Endothelial cell of umbilical vein (primary cell): ENCODE data around the gene IKZF4. TPM values are rescaled to one million over a fixed set of nuclear protein-coding genes. Genes with fewer than 3 reads are reported as not detected.

ENCODE experiments used
- BruUV-seq: library from RNA; stranded (reverse); fragments of 400-500 nt; replicated peaks from 2 replicates; lab custom pipeline; 2021; lab: Mats Ljungman, UMichigan
- CTCF ChIA-PET: fragments of 300-600, 350-600 bp; sonication (Branson Sonifier 250); formaldehyde crosslinking; loops from one replicate; lab custom pipeline; 2021; ENCODE audit warnings: antibody characterized with exemption, inconsistent platforms; lab: Charles Lee
- POLR2A ChIA-PET: fragments of 300-600, 350-600 bp; sonication (Branson Sonifier 250); formaldehyde crosslinking; loops from one replicate; lab custom pipeline; 2021; ENCODE audit warnings: antibody characterized with exemption, inconsistent platforms; lab: Charles Lee
- DNase-seq: peaks from one replicate; pipeline ENCODE4 v3.0.0-alpha.2; 2011; ENCODE audit warnings: low read depth, low spot score
- FAIRE-seq: peaks from 2 replicates; lab custom pipeline; 2011; peaks lifted over from hg19 to GRCh38; lab: Jason Lieb, UNC
- H2AFZ ChIP-seq: 2 replicates; pipeline ENCODE4 v1.6.0; 2012; ENCODE audit warnings: low read depth, low read length, control low read depth, inconsistent platforms
- H3K27ac ChIP-seq: 2 replicates; pipeline ENCODE4 v1.5.1; 2011; ENCODE audit warnings: low read depth, mild to moderate bottlenecking, control low read depth, low read length, moderate library complexity; ENCODE audit not compliant: insufficient read depth
- H3K27me3 ChIP-seq, 2 experiments: 2 replicates each; pipeline versions ENCODE4 v1.6.0 to v1.6.1; 2011; ENCODE audit warnings: low read length in 2 of 2, mixed read lengths in 1 of 2; ENCODE audit not compliant: control insufficient read depth in 2 of 2, insufficient read depth in 2 of 2
- H3K36me3 ChIP-seq, 2 experiments: 2 replicates in 1 of 2; 3 replicates in 1 of 2; pipeline ENCODE4 v1.5.1; 2011; ENCODE audit warnings: low read length in 2 of 2, mild to moderate bottlenecking in 1 of 2, moderate library complexity in 1 of 2; ENCODE audit not compliant: control insufficient read depth in 2 of 2, insufficient read depth in 2 of 2; ENCODE audit errors: extremely low read depth in 1 of 2
- H3K4me1 ChIP-seq: 3 replicates; pipeline ENCODE4 v1.5.1; 2011; ENCODE audit warnings: mild to moderate bottlenecking, low read length; ENCODE audit not compliant: control insufficient read depth, insufficient read depth; ENCODE audit errors: extremely low read depth
- H3K4me2 ChIP-seq: 2 replicates; pipeline ENCODE4 v1.6.1; 2011; ENCODE audit warnings: low read length, control low read depth, mixed read lengths; ENCODE audit not compliant: insufficient read depth
- H3K4me3 ChIP-seq, 3 experiments: fragments of 200-600 bp in 1 of 3; sonication (generic), shearing (Covaris generic) in 1 of 3; replicated peaks in 1 of 3; 2 replicates each; pipeline ENCODE4 v1.5.1; 2011 to 2016; ENCODE audit warnings: control low read depth in 3 of 3, low read length in 3 of 3, mild to moderate bottlenecking in 2 of 3, inconsistent platforms in 1 of 3, low read depth in 1 of 3, moderate library complexity in 1 of 3; ENCODE audit not compliant: insufficient read depth in 1 of 3
- H3K79me2 ChIP-seq: 2 replicates; pipeline ENCODE4 v1.6.0; 2012; ENCODE audit warnings: low read length, inconsistent platforms; ENCODE audit not compliant: control insufficient read depth, insufficient read depth
- H3K9ac ChIP-seq: replicated peaks from 2 replicates; pipeline ENCODE3; 2011; ENCODE audit warnings: low read length, control low read depth; ENCODE audit not compliant: insufficient read depth; ENCODE audit errors: extremely low read depth
- H3K9me1 ChIP-seq: replicated peaks from 3 replicates; pipeline ENCODE4 v1.6.0; 2011; ENCODE audit warnings: mild to moderate bottlenecking, low read length; ENCODE audit not compliant: control insufficient read depth, insufficient read depth; ENCODE audit errors: extremely low read depth
- H3K9me3 ChIP-seq: replicated peaks from 2 replicates; pipeline ENCODE4 v1.5.1; 2012; ENCODE audit warnings: low read length, inconsistent platforms; ENCODE audit not compliant: control insufficient read depth, insufficient read depth
- H4K20me1 ChIP-seq: replicated peaks from 2 replicates; pipeline ENCODE3; 2011; ENCODE audit warnings: mild to moderate bottlenecking, low read length; ENCODE audit not compliant: control insufficient read depth, insufficient read depth; ENCODE audit errors: extremely low read depth
- EZH2 ChIP-seq: IDR thresholded peaks from 2 replicates; pipeline ENCODE4 v1.6.1; 2012; ENCODE audit warnings: borderline replicate concordance, low read depth, mild to moderate bottlenecking, moderate library complexity, low read length, inconsistent platforms; ENCODE audit not compliant: severe bottlenecking
- FOS ChIP-seq: IDR thresholded peaks from 2 replicates; pipeline ENCODE4 v1.6.1; 2011; ENCODE audit warnings: mild to moderate bottlenecking, low read length, moderate library complexity, borderline replicate concordance; ENCODE audit not compliant: insufficient read depth
- GATA2 ChIP-seq: IDR thresholded peaks from 2 replicates; pipeline ENCODE4 v1.7.0; 2011; ENCODE audit warnings: low read depth, mild to moderate bottlenecking, moderate library complexity, mixed read lengths, low read length; ENCODE audit not compliant: insufficient read length, insufficient read depth
- JUN ChIP-seq: IDR thresholded peaks from 2 replicates; pipeline ENCODE4 v1.6.1; 2011; ENCODE audit warnings: borderline replicate concordance, low read depth; ENCODE audit not compliant: insufficient read length, insufficient read depth
- MAX ChIP-seq: IDR thresholded peaks from 2 replicates; pipeline ENCODE4 v1.6.1; 2011; ENCODE audit not compliant: insufficient read depth, insufficient read length
- MYC ChIP-seq: IDR thresholded peaks from one replicate; pipeline ENCODE4 v1.6.1; 2011; ENCODE audit warnings: mild to moderate bottlenecking, low read depth, low read length
- POLR2A ChIP-seq: IDR thresholded peaks from 2 replicates; pipeline ENCODE4 v1.6.1; 2012; ENCODE audit warnings: low read depth, mild to moderate bottlenecking, control low read depth, low read length
- POLR2AphosphoS5 ChIP-seq: IDR thresholded peaks from 2 replicates; pipeline ENCODE4 v1.6.1; 2012; ENCODE audit warnings: low read depth, mild to moderate bottlenecking, control low read depth, low read length, moderate library complexity; ENCODE audit not compliant: insufficient read depth
- dilution Hi-C: fragments of 300-500 bp; cut with MboI; formaldehyde crosslinking; loops from one replicate; pipeline ENCODE4 v1.15.0; 2019; ENCODE audit warnings: low sequenced_read_pairs; ENCODE audit not compliant: extremely low pct_ligation_motif_present
- intact Hi-C: fragments of 100-400 bp; cut with micrococcal nuclease; formaldehyde crosslinking; loops from one replicate; pipeline ENCODE4 v1.10.0; 2022
- polyA plus RNA-seq, 4 experiments: library from polyadenylated mRNA; depleted of rRNA in 3 of 4; stranded (reverse) in 3 of 4; unstranded in 1 of 4; fragments of >200 nt; gene quantifications; 2 replicates each; pipeline versions ENCODE4 v1.2.1 to v1.2.3, GENCODE V29; 2011 to 2012; ENCODE audit warnings: missing spikeins in 1 of 4
- total RNA-seq: library from RNA; stranded (reverse); gene quantifications from 2 replicates; pipeline ENCODE4 v1.2.3, GENCODE V29; 2021

Gene IKZF4
- total and polyA plus RNA-seq, 2 donors (not counting 3 experiments of a cell fraction or from before 2014, with no cell fraction given): 3.4 to 5.4 TPM

DNA sequence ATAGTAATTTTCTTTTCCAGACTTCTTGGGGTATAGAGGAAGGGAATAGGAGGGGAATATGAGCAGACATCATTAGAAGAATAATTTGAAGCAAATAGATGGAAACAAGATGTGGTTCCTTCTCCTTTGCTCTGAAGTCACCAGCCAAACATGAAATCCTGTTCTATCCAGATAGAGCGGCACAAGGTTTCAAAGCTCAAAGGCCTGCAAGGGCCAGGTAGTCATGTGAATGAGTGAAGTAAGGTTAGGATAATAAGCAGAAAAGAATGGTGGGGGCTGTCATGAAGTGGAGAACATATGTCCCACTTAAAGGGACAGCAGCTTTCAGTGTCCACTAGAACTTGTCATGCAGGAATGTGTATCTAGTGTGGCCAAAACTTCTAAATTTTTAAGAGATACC, 2.5 kb upstream of the IKZF4 start:
- H3K4me2 ChIP-seq: no peak overlapping the region
- H3K4me3 ChIP-seq: no peak overlapping the region
- intact Hi-C loops: no loop called here
- no peaks in the 10 kb centered on the region for H3K9me3 ChIP-seq
- H2AFZ ChIP-seq: no peak overlapping the region
- no peaks in the 10 kb centered on the region for H3K79me2 ChIP-seq
- TF ChIP-seq GATA2 (no peak), POLR2A (no peak), FOS (no peak), JUN (no peak), MAX (no peak), POLR2AphosphoS5 (no peak), EZH2 (no peak), MYC (no peak)
- H3K27me3 ChIP-seq: no peaks in the 10 kb centered on the region
- no peak overlapping the region for H3K9ac ChIP-seq
- CTCF ChIA-PET: interaction anchor here (1.2 kb wide), 1 partner anchor 22 kb away, joined by 5 read pairs; no protein-coding TSS in a partner anchor
- DNase-seq (no peak), FAIRE-seq (no peak)
- no peaks in the 10 kb centered on the region for H4K20me1 ChIP-seq
- dilution Hi-C loops: no loop called here
- no TSS peak for BruUV-seq
- no peak overlapping the region for H3K27ac ChIP-seq
- no peaks in the 10 kb centered on the region for H3K9me1 ChIP-seq
- no peaks in the 10 kb centered on the region for H3K4me1 ChIP-seq
- H3K36me3 ChIP-seq: no peaks in the 10 kb centered on the region
- POLR2A ChIA-PET: no interaction called here

- H3K4me1 ChIP-seq: no peaks in the 10 kb centered on the region
- no peaks in the 10 kb centered on the region for H4K20me1 ChIP-seq
- no TSS peak for BruUV-seq
- peaks cover 0 to 3% of the 10 kb centered on the region in 2 experiments for H3K36me3 ChIP-seq
- no peaks in the 10 kb centered on the region for H3K9me3 ChIP-seq
- no peak overlapping the region for H2AFZ ChIP-seq
- H3K27ac ChIP-seq: no peak overlapping the region
- TF ChIP-seq JUN: no peak
- TF ChIP-seq MYC: no peak
- no peak for TF ChIP-seq POLR2AphosphoS5
- H3K9me1 ChIP-seq: no peaks in the 10 kb centered on the region
- H3K27me3 ChIP-seq: no peaks in the 10 kb centered on the region
- intact Hi-C loops: no loop called here
- H3K9ac ChIP-seq: no peak overlapping the region
- H3K4me2 ChIP-seq: no peak overlapping the region
- H3K4me3 ChIP-seq: no peak overlapping the region
- no peaks in the 10 kb centered on the region for H3K79me2 ChIP-seq
- FAIRE-seq (no peak), DNase-seq (no peak)
- POLR2A ChIA-PET: no interaction called here
- dilution Hi-C loops: no loop called here
- CTCF ChIA-PET: interaction anchor here (1.1 kb wide), 1 partner anchor 284 kb away, joined by 3 read pairs; no protein-coding TSS in a partner anchor
These were observed 1.1 kb downstream of the IKZF4 start for GRCh38 chr12:56021889-56022497.
